Smooth muscle cell (in vitro differentiated cells): Measurements from ENCODE around the gene VGLL4. TPM values are rescaled to one million over a fixed set of nuclear protein-coding genes. Genes with fewer than 3 reads are reported as not detected.

Experiments used
- DNase-seq: peaks from one replicate; lab custom pipeline; 2025; ENCODE audit not compliant: unreplicated experiment; lab: John Stamatoyannopoulos, UW
- H2AFZ ChIP-seq: fragments of 200-600 bp; sonication (generic); 2 replicates; pipeline ENCODE4 v1.6.0; 2016; ENCODE audit warnings: antibody characterized with exemption, low read depth, mild to moderate bottlenecking
- H3F3A ChIP-seq: fragments of 200-600 bp; sonication (generic); 2 replicates; pipeline ENCODE4 v1.6.0; 2017; ENCODE audit warnings: antibody characterized with exemption, low read depth
- H3K27ac ChIP-seq: fragments of 200-600 bp; sonication (generic); 2 replicates; pipeline ENCODE4 v1.5.1; 2016; ENCODE audit warnings: low read depth, mild to moderate bottlenecking
- H3K27me3 ChIP-seq: fragments of 200-600 bp; sonication (generic); 2 replicates; pipeline ENCODE4 v1.6.1; 2016; ENCODE audit warnings: low read depth, mild to moderate bottlenecking
- H3K36me3 ChIP-seq: fragments of 200-600 bp; sonication (generic); 2 replicates; pipeline ENCODE4 v1.5.1; 2016; ENCODE audit warnings: low read depth
- H3K4me1 ChIP-seq: fragments of 200-600 bp; sonication (generic); 2 replicates; pipeline ENCODE4 v1.5.1; 2016; ENCODE audit warnings: low read depth
- H3K4me2 ChIP-seq: fragments of 200-600 bp; sonication (generic); 2 replicates; pipeline ENCODE4 v1.6.0; 2016; ENCODE audit warnings: mild to moderate bottlenecking
- H3K4me3 ChIP-seq: fragments of 200-600 bp; sonication (generic); 2 replicates; pipeline ENCODE4 v1.5.1; 2016; ENCODE audit warnings: mild to moderate bottlenecking
- H3K79me2 ChIP-seq: fragments of 200-600 bp; sonication (generic); 2 replicates; pipeline ENCODE4 v1.6.0; 2016; ENCODE audit warnings: low read depth, mild to moderate bottlenecking
- H3K9ac ChIP-seq: fragments of 200-600 bp; sonication (generic); 2 replicates; pipeline ENCODE4 v1.6.0; 2016; ENCODE audit warnings: low read depth
- H3K9me3 ChIP-seq: fragments of 200-600 bp; sonication (generic); replicated peaks from 2 replicates; pipeline ENCODE4 v1.5.1; 2016; ENCODE audit warnings: low read depth
- H4K20me1 ChIP-seq: fragments of 200-600 bp; sonication (generic); 2 replicates; pipeline ENCODE4 v1.6.0; 2016; ENCODE audit warnings: low read depth
- WGBS: methylation state at CpG from one replicate; pipeline ENCODE4 v1.1.7; 2016; ENCODE audit warnings: low lambda C conversion rate; 5-methylcytosine and 5-hydroxymethylcytosine counted together
- polyA plus RNA-seq: library from polyadenylated mRNA; unstranded; fragments of >200 nt; fragmentation: Nextera tagmentation; extraction: Ambion mirVana; gene quantifications from 2 replicates; pipeline ENCODE4 v1.2.1, GENCODE V29; 2016
- total RNA-seq: library from RNA; depleted of rRNA; stranded (reverse); fragments of >200 nt; gene quantifications from 2 replicates; pipeline ENCODE4 v1.2.3, GENCODE V29; 2014
- TF ChIP-seq, protein P1 (sequence below): fragments of 200-600 bp; sonication (generic); IDR thresholded peaks from 2 replicates; pipeline ENCODE4 v1.5.1; 2017; ENCODE audit warnings: borderline replicate concordance, mild to moderate bottlenecking, antibody characterized with exemption; ENCODE audit not compliant: insufficient read depth, poor library complexity, severe bottlenecking

Gene VGLL4
- total and polyA plus RNA-seq, 2 experiments from 2014 or later = 72.0 to 109 TPM

DNA sequence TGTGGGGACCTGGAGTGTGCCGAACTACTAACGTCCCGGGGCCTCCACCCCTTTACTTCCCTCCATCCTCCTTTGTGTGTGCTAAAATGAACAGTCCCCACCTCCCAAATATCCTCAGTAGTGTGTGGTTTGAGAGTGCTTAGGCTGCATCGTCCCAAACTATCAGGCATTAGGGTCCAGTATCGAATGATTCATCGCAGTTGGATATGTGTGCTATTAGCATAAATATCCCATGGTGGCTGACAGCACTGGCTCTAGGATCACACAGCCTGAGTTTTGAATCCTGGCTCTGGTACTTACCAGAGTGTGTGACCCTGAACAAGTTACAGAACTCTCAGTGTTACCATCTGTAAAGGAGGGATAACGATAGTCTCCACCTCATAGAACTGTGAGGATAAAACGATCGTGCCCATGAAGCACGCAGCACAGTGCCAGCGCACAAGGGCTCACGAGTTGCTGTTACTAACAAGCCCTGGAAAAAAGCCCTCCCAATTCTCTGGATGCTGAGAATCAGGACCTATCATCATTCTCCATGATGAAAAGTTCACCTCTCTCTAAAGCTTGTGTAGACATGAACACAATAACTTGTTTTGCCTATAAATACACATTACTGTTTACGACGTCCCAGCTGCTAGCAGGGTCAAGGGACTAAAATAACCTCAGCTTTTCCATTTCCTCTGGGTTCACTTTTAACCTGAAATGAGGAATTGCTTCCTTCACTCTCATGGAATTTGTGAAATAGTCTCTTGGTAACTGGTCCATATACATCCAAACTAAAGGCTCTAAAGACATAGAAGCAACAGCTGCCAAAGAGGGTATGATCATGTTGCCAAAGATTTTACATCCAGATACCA, 51.0 kb downstream of the VGLL4 start:
- DNase-seq = no peak
- peaks cover 57% of the 10 kb centered on the region for H3K4me1 ChIP-seq
- peak overlapping the region; percentile 96 for H3K27ac ChIP-seq
- peaks cover 56% of the 10 kb centered on the region for H3F3A ChIP-seq
- H3K27me3 ChIP-seq = no peaks in the 10 kb centered on the region
- H3K4me2 ChIP-seq = peak overlapping the region; percentile 73
- H3K9me3 ChIP-seq = no peaks in the 10 kb centered on the region
- 62% methylated on average over 14 of the region's 14 CpGs for WGBS
- no peaks in the 10 kb centered on the region for H3K36me3 ChIP-seq
- peaks cover 91% of the 10 kb centered on the region for H3K79me2 ChIP-seq
- no peak overlapping the region for H3K4me3 ChIP-seq
- peaks cover 70% of the 10 kb centered on the region for H4K20me1 ChIP-seq
- TF ChIP-seq, protein P1, sequence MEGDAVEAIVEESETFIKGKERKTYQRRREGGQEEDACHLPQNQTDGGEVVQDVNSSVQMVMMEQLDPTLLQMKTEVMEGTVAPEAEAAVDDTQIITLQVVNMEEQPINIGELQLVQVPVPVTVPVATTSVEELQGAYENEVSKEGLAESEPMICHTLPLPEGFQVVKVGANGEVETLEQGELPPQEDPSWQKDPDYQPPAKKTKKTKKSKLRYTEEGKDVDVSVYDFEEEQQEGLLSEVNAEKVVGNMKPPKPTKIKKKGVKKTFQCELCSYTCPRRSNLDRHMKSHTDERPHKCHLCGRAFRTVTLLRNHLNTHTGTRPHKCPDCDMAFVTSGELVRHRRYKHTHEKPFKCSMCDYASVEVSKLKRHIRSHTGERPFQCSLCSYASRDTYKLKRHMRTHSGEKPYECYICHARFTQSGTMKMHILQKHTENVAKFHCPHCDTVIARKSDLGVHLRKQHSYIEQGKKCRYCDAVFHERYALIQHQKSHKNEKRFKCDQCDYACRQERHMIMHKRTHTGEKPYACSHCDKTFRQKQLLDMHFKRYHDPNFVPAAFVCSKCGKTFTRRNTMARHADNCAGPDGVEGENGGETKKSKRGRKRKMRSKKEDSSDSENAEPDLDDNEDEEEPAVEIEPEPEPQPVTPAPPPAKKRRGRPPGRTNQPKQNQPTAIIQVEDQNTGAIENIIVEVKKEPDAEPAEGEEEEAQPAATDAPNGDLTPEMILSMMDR = no peak
- peak overlapping the region; percentile 63 for H3K9ac ChIP-seq
- no peak overlapping the region for H2AFZ ChIP-seq

DNA sequence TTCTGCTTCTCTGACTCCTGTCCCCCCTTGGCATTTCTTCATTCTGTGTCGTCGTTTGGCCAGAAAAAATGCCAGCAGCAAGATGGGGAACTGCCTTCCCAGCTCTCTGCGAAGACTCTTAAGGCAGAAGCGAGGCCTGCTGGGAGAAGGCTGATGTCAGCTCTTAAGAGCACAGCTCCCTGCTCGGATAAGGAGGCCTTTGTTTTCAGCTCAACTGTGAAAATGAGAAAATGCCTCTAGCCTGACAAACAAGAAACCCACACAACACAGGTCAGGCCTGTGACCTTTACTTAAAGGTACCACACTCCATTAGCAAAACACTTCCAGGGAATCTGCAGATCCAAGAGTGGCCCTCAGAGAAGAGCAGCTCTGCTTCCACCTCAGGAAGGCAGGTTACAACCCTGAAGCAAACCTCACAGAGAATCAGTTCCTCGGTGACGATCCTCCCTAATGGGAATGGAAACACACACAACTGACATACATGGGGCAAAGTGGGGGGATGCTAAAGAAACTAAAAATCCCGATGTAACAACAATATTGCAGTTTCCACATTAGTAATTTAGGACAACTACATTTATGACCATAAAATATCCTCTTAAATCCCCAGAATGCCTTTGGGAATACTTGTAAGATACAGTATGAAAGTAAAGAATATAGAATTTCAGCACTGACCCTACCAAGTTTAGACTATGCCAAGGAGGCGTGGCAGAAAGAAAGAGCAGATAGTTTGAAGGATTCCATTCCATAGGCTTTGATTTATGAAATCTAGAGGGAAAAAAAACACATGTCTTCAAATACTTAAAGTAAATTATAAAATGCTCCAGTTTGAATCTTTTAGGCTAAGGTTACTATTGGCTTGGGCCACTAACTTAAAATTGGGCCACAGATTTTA, 52.1 kb downstream of the VGLL4 start:
- Histone ChIP-seq H3K4me1 (peaks cover 57% of the 10 kb centered on the region), H3K4me2 (peak overlapping the region; percentile 73), H3K9ac (peak overlapping the region; percentile 63), H3K79me2 (peaks cover 91% of the 10 kb centered on the region), H3K9me3 (no peaks in the 10 kb centered on the region), H3K4me3 (no peak overlapping the region), H3F3A (peaks cover 52% of the 10 kb centered on the region), H3K36me3 (no peaks in the 10 kb centered on the region), H3K27me3 (no peaks in the 10 kb centered on the region), H3K27ac (peak overlapping the region; percentile 96), H4K20me1 (peaks cover 80% of the 10 kb centered on the region), H2AFZ (no peak overlapping the region)
- 17% methylated on average over 9 of the region's 9 CpGs for WGBS
- no peak for DNase-seq
- TF ChIP-seq, protein P1 = no peak

DNA sequence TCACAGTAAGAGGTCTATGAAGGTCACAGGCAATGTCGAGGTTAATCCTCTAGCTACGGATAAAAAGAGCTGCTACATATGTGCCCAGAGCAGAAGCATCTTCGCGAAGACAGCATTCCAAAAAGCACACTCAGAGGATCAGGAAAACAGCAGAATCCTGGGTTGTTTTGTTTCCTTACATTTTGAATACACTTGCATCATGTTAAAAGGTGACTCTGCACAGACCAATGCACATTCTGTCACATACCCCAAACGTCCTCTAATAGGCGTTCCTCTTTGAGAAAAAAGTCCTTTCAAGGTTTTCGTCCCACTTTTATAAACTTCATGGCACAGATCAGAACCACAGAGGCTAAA, 52.7 kb downstream of the VGLL4 start:
- TF ChIP-seq, protein P1 = no peak
- WGBS = 16% methylated on average over 7 of the region's 7 CpGs
- peaks cover 87% of the 10 kb centered on the region for H4K20me1 ChIP-seq

More for the DNA sequence above, 52.7 kb downstream of the VGLL4 start:
- H2AFZ ChIP-seq = no peak overlapping the region
- peaks cover 91% of the 10 kb centered on the region for H3K79me2 ChIP-seq
- H3F3A ChIP-seq = peaks cover 47% of the 10 kb centered on the region
- no peaks in the 10 kb centered on the region for H3K9me3 ChIP-seq
- DNase-seq = no peak
- peaks cover 57% of the 10 kb centered on the region for H3K4me1 ChIP-seq
- H3K36me3 ChIP-seq = no peaks in the 10 kb centered on the region
- no peak overlapping the region for H3K4me3 ChIP-seq
- H3K27ac ChIP-seq = peak overlapping the region; percentile 96
- peak overlapping the region; percentile 73 for H3K4me2 ChIP-seq
- H3K9ac ChIP-seq = peak overlapping the region; percentile 63
- H3K27me3 ChIP-seq = no peaks in the 10 kb centered on the region
